Astrocyte (in vitro differentiated cells and primary cell): ENCODE measurements around the gene TAMALIN. TPM values are rescaled to one million over a fixed set of nuclear protein-coding genes. Genes with fewer than 3 reads are reported as not detected.
A peak's percentile ranks its signal among the peaks of the same experiment; 100 is the strongest.

Source experiments
- DNase-seq: peaks from one replicate; pipeline ENCODE4 v3.0.0-alpha.2; 2010; ENCODE audit warnings: low read depth
- FAIRE-seq: peaks from 2 replicates; lab custom pipeline; 2011; peaks lifted over from hg19 to GRCh38; lab: Jason Lieb, UNC
- H2AFZ ChIP-seq: 2 replicates; pipeline ENCODE4 v1.6.0; 2012; ENCODE audit warnings: low read depth, low read length, inconsistent platforms
- H3K27ac ChIP-seq: 2 replicates; pipeline ENCODE4 v1.5.1; 2011; ENCODE audit warnings: low read depth, low read length, inconsistent platforms
- H3K27me3 ChIP-seq: 2 replicates; pipeline ENCODE4 v1.6.0; 2011; ENCODE audit warnings: low read length, inconsistent platforms; ENCODE audit not compliant: insufficient read depth
- H3K36me3 ChIP-seq: 2 replicates; pipeline ENCODE4 v1.5.1; 2011; ENCODE audit warnings: low read length, inconsistent platforms; ENCODE audit not compliant: insufficient read depth
- H3K4me1 ChIP-seq: 2 replicates; pipeline ENCODE4 v1.5.1; 2011; ENCODE audit warnings: low read length, inconsistent platforms; ENCODE audit not compliant: insufficient read depth
- H3K4me2 ChIP-seq: 2 replicates; pipeline ENCODE4 v1.6.0; 2012; ENCODE audit warnings: low read length, inconsistent platforms
- H3K4me3 ChIP-seq: 2 replicates; pipeline ENCODE4 v1.5.1; 2011; ENCODE audit warnings: low read depth, mild to moderate bottlenecking, low read length, inconsistent platforms; ENCODE audit not compliant: insufficient read depth
- H3K79me2 ChIP-seq: 2 replicates; pipeline ENCODE4 v1.6.0; 2012; ENCODE audit warnings: mild to moderate bottlenecking, low read length, inconsistent platforms; ENCODE audit not compliant: insufficient read depth
- H3K9ac ChIP-seq: 2 replicates; pipeline ENCODE4 v1.6.0; 2012; ENCODE audit warnings: mild to moderate bottlenecking, low read length, inconsistent platforms
- H3K9me3 ChIP-seq: 2 replicates; pipeline ENCODE4 v1.5.1; 2012; ENCODE audit warnings: low read depth, mild to moderate bottlenecking, low read length, inconsistent platforms; ENCODE audit not compliant: insufficient read depth
- H4K20me1 ChIP-seq: 2 replicates; pipeline ENCODE4 v1.6.0; 2012; ENCODE audit warnings: low read length, inconsistent platforms; ENCODE audit not compliant: insufficient read depth
- H3K27ac Mint-ChIP-seq: one replicate; pipeline ENCODE4 v1.8.0; 2021; ENCODE audit warnings: mild to moderate bottlenecking, mixed read lengths; ENCODE audit not compliant: unreplicated experiment
- H3K27me3 Mint-ChIP-seq: one replicate; pipeline ENCODE4 v1.8.0; 2021; ENCODE audit warnings: low read depth, mixed read lengths; ENCODE audit not compliant: unreplicated experiment
- H3K36me3 Mint-ChIP-seq: one replicate; pipeline ENCODE4 v1.8.0; 2021; ENCODE audit warnings: low read depth, mixed read lengths; ENCODE audit not compliant: unreplicated experiment
- H3K4me1 Mint-ChIP-seq: one replicate; pipeline ENCODE4 v1.8.0; 2021; ENCODE audit warnings: low read depth, mixed read lengths; ENCODE audit not compliant: unreplicated experiment
- H3K4me3 Mint-ChIP-seq: one replicate; pipeline ENCODE4 v1.8.0; 2021; ENCODE audit warnings: mild to moderate bottlenecking, moderate library complexity, mixed read lengths; ENCODE audit not compliant: unreplicated experiment
- H3K9me3 Mint-ChIP-seq: one replicate; pipeline ENCODE4 v1.8.0; 2021; ENCODE audit warnings: mild to moderate bottlenecking, mixed read lengths; ENCODE audit not compliant: unreplicated experiment
- EZH2 ChIP-seq: IDR thresholded peaks from 2 replicates; pipeline ENCODE4 v1.6.1; 2012; ENCODE audit warnings: mild to moderate bottlenecking, low read length, inconsistent platforms; ENCODE audit not compliant: insufficient read depth
- total RNA-seq: library from RNA; stranded (reverse); gene quantifications from 2 replicates; pipeline ENCODE4 v1.2.1, GENCODE V29; 2021
- TF ChIP-seq, protein P1 (sequence below): IDR thresholded peaks from 2 replicates; pipeline ENCODE4 v1.5.1; 2011; ENCODE audit warnings: low read depth, mild to moderate bottlenecking, inconsistent platforms, low read length, moderate library complexity; ENCODE audit not compliant: insufficient read depth

The TAMALIN gene
- total RNA-seq, 1 donor from 2014 or later: 9.6 TPM

GRCh38 chr12:52063082-52063924, 56.6 kb downstream of the TAMALIN start:
- no peaks in the 10 kb centered on the region for H3K27me3 ChIP-seq
- H3K27me3 Mint-ChIP-seq: peaks cover 23% of the 10 kb centered on the region
- peak overlapping the region; percentile 30 for H3K4me2 ChIP-seq
- no peaks in the 10 kb centered on the region for H3K4me1 Mint-ChIP-seq
- no peaks in the 10 kb centered on the region for H3K9me3 Mint-ChIP-seq
- H2AFZ ChIP-seq: peak overlapping the region; percentile 14
- H3K9ac ChIP-seq: peak overlapping the region; percentile 68
- no peaks in the 10 kb centered on the region for H3K79me2 ChIP-seq
- peaks cover 13% of the 10 kb centered on the region for H3K4me1 ChIP-seq
- peak overlapping the region; percentile 20 for H3K4me3 Mint-ChIP-seq
- FAIRE-seq (no peak), DNase-seq (no peak)
- TF ChIP-seq, protein P1, sequence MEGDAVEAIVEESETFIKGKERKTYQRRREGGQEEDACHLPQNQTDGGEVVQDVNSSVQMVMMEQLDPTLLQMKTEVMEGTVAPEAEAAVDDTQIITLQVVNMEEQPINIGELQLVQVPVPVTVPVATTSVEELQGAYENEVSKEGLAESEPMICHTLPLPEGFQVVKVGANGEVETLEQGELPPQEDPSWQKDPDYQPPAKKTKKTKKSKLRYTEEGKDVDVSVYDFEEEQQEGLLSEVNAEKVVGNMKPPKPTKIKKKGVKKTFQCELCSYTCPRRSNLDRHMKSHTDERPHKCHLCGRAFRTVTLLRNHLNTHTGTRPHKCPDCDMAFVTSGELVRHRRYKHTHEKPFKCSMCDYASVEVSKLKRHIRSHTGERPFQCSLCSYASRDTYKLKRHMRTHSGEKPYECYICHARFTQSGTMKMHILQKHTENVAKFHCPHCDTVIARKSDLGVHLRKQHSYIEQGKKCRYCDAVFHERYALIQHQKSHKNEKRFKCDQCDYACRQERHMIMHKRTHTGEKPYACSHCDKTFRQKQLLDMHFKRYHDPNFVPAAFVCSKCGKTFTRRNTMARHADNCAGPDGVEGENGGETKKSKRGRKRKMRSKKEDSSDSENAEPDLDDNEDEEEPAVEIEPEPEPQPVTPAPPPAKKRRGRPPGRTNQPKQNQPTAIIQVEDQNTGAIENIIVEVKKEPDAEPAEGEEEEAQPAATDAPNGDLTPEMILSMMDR: no peak
- TF ChIP-seq EZH2: no peak
- no peaks in the 10 kb centered on the region for H3K9me3 ChIP-seq
- H3K27ac ChIP-seq: peak overlapping the region; percentile 72
- no peaks in the 10 kb centered on the region for H4K20me1 ChIP-seq
- no peak overlapping the region for H3K4me3 ChIP-seq
- no peak overlapping the region for H3K27ac Mint-ChIP-seq
- no peaks in the 10 kb centered on the region for H3K36me3 ChIP-seq
- H3K36me3 Mint-ChIP-seq: no peaks in the 10 kb centered on the region

DNA sequence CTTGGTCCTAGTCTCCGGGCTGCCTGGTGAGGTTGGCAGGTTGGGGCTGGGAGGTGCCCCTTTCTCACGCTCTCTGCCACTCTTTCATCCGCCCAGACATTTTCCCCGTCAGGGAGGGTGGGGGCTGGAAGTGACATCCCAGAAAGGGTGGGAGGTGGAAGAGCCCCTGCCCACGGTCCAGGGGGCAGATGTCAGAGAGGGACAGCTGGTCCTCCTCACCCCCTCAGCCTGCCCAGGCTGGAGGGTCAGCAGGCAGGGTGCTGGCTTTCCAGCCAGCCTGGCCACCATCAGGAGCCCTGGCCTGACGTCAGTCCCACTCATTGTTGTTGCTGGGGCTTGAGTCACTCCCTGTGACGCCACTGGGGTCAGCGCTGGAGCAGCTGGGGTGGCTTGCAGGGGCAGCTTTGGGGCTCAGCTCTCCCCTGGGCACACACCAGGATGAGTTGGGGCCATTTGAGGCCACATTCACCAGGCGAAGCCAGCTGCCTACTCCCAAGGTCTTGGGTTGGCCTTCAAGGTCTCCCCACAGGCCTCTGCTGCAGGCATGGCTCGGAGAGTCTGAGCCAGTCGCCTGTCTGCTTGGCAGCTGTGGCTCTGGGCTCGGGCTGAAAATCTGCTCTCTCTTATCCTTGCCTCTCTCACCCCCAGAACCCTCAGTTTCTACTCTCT, 57.4 kb downstream of the TAMALIN start:
- Mint-ChIP-seq H3K4me1 (no peaks in the 10 kb centered on the region), H3K4me3 (peak overlapping the region; percentile 20), H3K27ac (no peak overlapping the region), H3K9me3 (no peaks in the 10 kb centered on the region), H3K36me3 (no peaks in the 10 kb centered on the region), H3K27me3 (peaks cover 23% of the 10 kb centered on the region)
- no peak for TF ChIP-seq EZH2
- TF ChIP-seq, protein P1: no peak
- H3K4me1 ChIP-seq: peaks cover 13% of the 10 kb centered on the region
- H4K20me1 ChIP-seq: no peaks in the 10 kb centered on the region
- peak overlapping the region; percentile 14 for H2AFZ ChIP-seq
- H3K9ac ChIP-seq: peak overlapping the region; percentile 68
- FAIRE-seq: no peak
- peak overlapping the region; percentile 72 for H3K27ac ChIP-seq
- no peaks in the 10 kb centered on the region for H3K79me2 ChIP-seq
- no peaks in the 10 kb centered on the region for H3K36me3 ChIP-seq
- no peaks in the 10 kb centered on the region for H3K27me3 ChIP-seq
- peak; percentile 84 for DNase-seq
- no peaks in the 10 kb centered on the region for H3K9me3 ChIP-seq
- peak overlapping the region; percentile 30 for H3K4me2 ChIP-seq
- no peak overlapping the region for H3K4me3 ChIP-seq

Other genes starting within 250 kb of the TAMALIN start
- gene FIGNL2, start 158.2 kb upstream of the TAMALIN start, total RNA-seq: 5.0 and 6.7 TPM in 2 replicates
- gene ANKRD33, start 118.8 kb upstream of the TAMALIN start, total RNA-seq: not detected in 2 replicates
- 0.95 and 1.3 TPM in 2 replicates for gene ACVRL1, start 99.4 kb upstream of the TAMALIN start, total RNA-seq
- 13.8 and 15.4 TPM in 2 replicates for gene ACVR1B, start 55.2 kb upstream of the TAMALIN start, total RNA-seq
- 1.6 and 2.3 TPM in 2 replicates for gene NR4A1, start 44.5 kb downstream of the TAMALIN start, total RNA-seq
- 54.2 and 60.4 TPM in 2 replicates for gene ATG101, start 63.0 kb downstream of the TAMALIN start, total RNA-seq
- gene SMIM41, start 72.8 kb downstream of the TAMALIN start, total RNA-seq: 0.18 TPM in 1 of 2 replicates, not detected in the other
- 2.8 and 3.6 TPM in 2 replicates for gene KRT80, start 185.1 kb downstream of the TAMALIN start, total RNA-seq
- gene KRT7, start 226.3 kb downstream of the TAMALIN start, total RNA-seq: 97.6 and 149 TPM in 2 replicates